Right forelimb (tissue), 1 donor: ENCODE results near the gene RNASE13.

ENCODE experiments used
- DNase-seq: peaks from one replicate; pipeline ENCODE4 v3.0.0-alpha.2; 2018

RNASE13 gene, protein sequence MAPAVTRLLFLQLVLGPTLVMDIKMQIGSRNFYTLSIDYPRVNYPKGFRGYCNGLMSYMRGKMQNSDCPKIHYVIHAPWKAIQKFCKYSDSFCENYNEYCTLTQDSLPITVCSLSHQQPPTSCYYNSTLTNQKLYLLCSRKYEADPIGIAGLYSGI

DNA sequence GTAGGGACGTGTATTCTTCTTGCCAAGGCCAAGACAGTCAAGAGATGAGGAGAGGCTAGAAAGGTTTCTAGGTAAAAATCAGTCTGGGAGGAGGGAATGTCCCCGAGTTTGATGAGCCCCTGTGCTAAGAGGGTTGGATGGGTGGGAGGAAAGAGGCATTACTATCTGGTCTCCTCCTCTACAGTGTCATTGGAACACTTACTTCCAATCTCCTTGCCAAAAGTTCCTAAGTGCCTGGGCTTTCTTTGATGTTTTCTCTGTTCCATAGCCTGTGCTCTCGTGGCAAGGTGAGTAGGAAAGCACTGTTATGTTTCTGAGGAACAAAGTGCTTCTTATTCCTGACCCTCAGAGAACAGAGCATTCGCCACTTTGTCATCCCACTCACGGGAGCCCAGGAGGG is at the start of gene RNASE13:
TSS of gene RNASE13 (minus strand) at position 101 of the 400 bp plus-strand sequence. CDS start 519 bp downstream, outside the sequence.
- DNase-seq = no peak

DNA sequence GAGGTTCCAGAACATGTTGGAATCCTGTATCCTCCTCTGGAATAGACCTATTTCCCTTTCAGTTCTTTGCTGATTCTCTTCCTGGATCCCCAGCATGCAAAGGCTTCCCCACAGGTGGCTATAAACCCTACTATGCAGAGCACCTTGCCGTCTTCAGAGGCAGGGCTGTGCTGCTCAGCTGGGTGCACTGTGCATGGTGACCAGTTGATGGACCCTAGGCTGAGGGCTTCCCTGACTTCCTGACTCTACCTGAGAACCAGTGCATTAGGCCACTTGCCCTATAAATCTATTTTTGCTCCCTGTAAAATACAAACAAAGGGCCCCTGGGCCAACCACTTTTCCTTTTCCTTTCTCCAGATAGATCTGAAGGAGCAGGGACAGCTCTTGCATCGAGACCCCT is 49.8 kb upstream of the RNASE13 start:
- no peak for DNase-seq

- DNase-seq = no peak
Observed at GRCh38 chr14:21083565-21084325, 49.1 kb upstream of the RNASE13 start.

- DNase-seq = no peak
Observed at GRCh38 chr14:21081521-21082142, 47.0 kb upstream of the RNASE13 start.

DNA sequence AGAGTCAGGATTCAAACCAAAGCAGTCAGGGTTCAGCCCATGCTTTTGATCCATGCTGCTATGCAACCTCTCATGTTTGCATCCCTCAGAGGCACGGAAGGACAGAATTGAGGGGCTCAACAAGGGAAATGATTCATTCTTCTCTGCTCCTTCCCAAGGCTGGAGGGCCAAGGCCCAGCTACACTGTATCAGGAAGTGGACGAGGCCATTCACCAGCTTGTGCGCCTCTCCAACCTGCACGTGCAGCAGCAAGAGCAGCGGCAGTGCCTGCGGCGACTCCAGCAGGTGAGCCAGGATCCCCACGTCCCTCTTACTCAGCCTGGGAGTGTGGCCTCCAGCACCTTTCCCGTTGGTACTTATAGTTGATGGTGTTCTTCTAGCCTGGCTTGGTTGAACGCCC is 44.1 kb upstream of the RNASE13 start:
- DNase-seq = no peak

DNA sequence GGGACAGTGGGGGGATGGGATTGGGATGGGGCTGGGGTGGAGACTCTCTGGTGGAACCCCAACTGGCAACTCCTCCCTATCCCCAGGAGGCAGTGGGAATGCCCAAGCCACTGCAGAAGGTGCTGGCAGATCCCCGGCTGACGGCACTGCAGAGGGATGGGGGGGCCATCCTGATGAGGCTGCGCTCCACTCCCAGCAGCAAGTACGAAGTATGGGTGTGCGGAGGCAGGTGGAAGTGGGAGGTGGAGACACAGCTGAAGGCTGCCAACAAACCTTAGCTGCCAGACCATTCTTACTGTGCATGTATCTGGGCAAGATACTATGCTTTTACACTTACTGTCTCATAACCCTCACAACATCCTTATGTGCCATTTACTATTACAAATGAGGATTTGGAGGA is 43.7 kb upstream of the RNASE13 start:
- no peak for DNase-seq

- no peak for DNase-seq
Observed at GRCh38 chr14:21077672-21078071, 43.1 kb upstream of the RNASE13 start.

GRCh38 chr14:21075719-21076437 is 41.3 kb upstream of the RNASE13 start:
- no peak for DNase-seq

GRCh38 chr14:21074398-21075272 is 40.0 kb upstream of the RNASE13 start:
- no peak for DNase-seq

DNA sequence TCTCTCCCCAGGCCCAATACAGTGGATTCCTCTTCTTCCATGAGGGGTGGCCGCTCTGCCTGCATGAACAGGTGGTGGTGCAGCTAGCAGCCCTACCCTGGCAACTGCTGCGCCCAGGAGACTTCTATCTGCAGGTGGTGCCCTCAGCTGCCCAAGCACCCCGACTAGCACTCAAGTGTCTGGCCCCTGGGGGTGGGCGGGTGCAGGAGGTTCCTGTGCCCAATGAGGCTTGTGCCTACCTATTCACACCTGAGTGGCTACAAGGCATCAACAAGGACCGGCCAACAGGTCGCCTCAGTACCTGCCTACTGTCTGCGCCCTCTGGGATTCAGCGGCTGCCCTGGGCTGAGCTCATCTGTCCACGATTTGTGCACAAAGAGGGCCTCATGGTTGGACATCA is 39.3 kb upstream of the RNASE13 start:
- DNase-seq = no peak

DNA sequence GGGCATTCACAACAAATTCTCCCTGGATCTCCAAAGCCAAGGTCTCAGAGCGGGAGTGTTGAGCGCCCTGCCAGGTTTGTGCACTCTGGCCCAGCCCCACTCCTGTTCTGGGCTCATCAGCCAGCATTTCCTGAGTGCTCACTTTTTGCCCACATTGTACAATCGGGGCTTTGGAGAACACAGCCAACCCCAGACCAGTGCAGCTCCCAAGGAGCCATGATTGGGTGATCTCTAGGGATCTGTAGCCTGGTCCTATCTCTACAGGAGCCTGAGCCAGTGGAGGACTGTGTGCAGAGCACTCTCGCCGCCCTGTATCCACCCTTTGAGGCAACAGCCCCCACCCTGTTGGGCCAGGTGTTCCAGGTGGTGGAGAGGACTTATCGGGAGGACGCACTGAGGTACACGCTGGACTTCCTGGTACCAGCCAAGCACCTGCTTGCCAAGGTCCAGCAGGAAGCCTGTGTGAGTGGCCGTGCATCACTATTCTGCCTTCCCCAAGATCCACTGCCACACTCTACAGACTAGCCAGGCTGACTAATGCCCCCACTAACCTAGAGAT is 38.3 kb upstream of the RNASE13 start:
- no peak for DNase-seq

- no peak for DNase-seq
Observed at GRCh38 chr14:21072031-21072473, 37.4 kb upstream of the RNASE13 start.

- DNase-seq = peak; percentile 95
Observed at GRCh38 chr14:21071225-21072030, 36.8 kb upstream of the RNASE13 start.

DNA sequence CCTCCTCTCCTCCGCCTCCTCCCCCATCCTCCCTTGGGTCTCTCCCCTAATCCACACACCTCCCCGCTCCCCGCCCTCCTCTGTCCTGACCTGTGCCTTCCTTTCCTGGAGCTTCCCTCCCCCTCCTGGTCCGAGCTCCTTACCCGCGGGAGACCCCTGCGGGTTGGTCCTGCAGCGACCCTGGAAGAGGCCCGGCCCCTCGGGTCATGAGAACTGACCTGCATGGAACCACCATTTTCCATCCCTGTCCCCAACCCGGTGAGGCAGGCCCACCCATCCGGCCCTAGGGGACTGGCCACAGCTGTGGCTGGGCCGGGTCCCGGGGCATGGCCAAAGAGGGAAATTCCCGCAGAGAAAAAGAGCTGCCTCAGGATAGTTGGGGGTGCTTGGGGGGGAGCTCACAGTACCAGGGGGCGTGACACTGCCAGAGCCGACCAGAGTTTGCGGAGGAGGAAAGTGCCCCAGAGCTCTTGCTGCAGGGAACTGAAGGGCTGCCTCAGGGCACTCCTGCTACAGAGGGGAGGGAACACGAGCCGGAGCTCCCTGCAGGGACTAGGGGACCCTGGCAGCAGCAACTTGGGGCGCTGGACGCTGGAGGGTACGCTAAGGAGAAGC is 36.1 kb upstream of the RNASE13 start:
- peak; percentile 80 for DNase-seq

DNA sequence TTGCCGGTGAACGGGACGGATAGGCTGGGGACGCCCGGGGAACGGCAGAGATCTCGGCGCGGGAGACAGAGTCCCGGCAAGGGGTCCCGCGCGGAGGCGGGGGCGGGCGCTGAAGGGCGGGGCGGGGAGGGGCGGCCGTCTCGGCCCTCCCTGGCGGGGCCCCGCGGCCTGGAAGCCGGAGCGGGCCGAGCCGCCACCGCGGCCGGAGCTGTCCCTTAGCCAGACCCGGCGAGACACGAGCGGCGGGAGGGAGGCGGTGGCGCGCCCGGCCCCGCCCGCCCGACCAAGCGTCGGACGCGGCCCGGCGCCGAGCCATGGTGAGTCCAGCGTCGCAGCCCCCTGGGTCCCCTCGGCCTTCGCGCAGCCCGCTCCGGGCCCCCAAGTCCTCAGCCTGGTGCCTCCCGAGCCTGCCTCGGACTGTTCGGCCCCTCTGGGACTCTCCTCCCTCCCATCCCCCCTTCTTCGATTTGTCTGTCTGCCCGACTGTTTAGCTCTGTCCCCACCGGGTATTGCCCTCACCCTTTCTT is 35.5 kb upstream of the RNASE13 start, which contains the start of gene ARHGEF40:
TSS of gene ARHGEF40 (plus strand) at position 222 of the 527 bp plus-strand sequence. CDS start at position 315, 93 bp downstream.
- DNase-seq = peak; percentile 86

DNA sequence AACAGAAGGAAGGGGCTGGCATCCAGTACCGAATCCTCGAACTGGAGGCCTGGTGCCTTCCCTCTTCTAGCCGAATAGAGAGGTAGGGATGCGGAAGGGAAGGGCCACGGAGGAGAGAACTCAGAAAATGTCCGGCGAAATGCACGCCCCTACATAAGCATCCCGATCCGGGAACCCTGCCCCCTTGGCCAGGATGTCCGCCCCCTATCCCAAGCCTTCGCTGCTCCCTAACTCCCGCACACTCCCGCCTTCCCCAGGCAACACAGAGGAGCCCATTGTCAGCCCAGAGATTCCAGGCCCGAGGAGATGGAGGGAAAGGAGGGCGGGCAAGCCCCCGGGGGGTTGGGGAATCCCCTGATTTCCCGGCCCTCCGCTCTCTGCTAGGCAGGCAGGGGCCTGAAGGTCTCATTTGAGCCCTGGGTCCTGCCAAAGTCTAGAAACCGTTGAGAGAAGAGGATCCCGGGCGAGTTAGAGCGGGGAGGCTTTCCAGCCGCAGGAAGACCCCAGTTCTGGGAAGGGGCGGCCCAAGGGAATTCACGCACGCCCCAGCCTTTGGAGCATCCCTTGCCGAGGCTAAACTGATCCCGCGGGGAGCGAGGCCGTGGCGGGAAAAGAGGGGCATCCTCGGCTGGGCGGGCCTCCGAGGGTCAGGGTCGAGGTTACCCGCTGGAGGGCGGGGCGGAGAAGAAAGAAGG is 34.9 kb upstream of the RNASE13 start:
- DNase-seq = peak; percentile 88

- peak; percentile 78 for DNase-seq
Observed at GRCh38 chr14:21068521-21069387, 34.1 kb upstream of the RNASE13 start.

DNA sequence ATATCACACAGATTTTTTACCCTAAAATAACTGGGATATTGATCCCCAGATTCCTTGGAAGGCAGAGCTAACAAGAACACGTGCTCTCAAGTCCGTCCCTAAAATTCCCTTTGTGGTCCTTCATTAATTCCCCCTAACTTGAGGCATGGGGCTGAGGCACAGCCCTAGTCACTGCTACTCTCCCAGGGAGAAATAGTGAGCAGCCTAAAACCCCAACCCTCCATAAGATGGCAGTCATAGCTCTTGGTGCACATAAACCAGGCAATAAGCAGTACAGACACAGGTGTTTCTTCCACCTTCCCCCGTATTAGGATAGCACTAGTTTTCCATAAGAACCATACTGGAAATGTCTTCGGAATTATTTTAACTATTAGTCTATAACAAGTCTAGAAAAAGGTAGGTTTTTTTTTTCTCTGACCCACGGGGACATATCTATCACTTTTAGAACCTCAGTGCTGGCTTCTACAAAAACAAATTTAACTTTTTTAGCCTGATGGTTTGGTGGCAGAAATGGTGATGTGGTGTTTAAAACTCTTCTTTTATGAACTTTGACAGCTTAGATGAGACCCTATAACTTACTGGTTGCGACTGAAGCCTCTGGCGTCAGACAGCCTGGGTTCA is 32.4 kb upstream of the RNASE13 start:
- DNase-seq = no peak
